HG03378 (cell line): Measurements from ENCODE around the gene FOXJ1.
"Not testable (repeated sequence)": the region's sequence is repeated elsewhere in the genome, so short reads cannot be mapped to it uniquely, and the experiment has no call there.

Experiments
- ATAC-seq: cut with Tn5 transposase; IDR thresholded peaks from one replicate; pipeline ENCODE4 v1.9.1; 2021; ENCODE audit warnings: mild to moderate bottlenecking, moderate library complexity; ENCODE audit not compliant: unreplicated experiment

FOXJ1 gene, protein sequence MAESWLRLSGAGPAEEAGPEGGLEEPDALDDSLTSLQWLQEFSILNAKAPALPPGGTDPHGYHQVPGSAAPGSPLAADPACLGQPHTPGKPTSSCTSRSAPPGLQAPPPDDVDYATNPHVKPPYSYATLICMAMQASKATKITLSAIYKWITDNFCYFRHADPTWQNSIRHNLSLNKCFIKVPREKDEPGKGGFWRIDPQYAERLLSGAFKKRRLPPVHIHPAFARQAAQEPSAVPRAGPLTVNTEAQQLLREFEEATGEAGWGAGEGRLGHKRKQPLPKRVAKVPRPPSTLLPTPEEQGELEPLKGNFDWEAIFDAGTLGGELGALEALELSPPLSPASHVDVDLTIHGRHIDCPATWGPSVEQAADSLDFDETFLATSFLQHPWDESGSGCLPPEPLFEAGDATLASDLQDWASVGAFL

GRCh38 chr17:76141212-76142038, at the start of gene FOXJ1:
Gene FOXJ1, minus strand, starts transcription at chr17:76141245. Its CDS starts 850 bp downstream, at chr17:76140395.
- ATAC-seq, result peak; percentile 65

DNA sequence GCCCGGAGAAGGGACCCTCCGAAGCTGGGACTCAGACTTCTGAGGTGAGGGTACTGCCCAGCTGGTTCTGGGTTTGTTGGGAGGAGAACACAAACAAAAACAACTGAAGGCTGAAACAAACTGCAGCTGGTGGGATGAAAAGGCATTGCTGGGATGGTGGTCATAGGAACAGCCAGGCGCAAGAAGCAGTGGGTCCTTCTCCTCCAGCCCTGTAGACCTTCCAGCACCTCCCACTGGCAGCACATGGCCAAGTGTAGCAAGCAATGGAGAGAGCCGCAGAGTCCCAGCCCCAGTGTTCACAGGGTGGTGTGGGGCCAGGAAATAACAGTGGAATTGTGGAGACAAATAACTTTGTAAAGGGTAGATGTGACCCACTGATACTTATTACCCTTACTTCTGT, 48.7 kb upstream of the FOXJ1 start:
- ATAC-seq, result no peak

DNA sequence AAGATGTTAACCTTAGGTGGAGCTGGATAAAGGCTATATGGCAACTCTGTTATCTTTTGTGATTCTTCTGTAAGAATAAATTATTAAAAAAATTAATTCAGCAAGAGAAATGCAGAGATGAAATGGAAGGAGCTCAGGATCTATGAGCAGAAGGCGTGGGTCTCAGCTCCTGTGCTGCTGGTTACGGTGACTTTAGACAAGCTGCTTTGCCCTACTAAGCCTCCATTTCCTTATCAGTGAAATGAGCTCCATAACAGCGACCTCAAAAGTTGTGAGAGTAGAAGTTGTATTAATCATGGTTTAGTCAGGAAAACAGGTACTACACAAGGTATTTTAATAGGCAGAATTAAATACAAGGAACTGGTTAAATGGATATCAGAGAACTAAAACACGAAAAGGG, 48.2 kb upstream of the FOXJ1 start:
- ATAC-seq, result no peak

GRCh38 chr17:76188213-76189016, 47.4 kb upstream of the FOXJ1 start:
- ATAC-seq, result no peak

DNA sequence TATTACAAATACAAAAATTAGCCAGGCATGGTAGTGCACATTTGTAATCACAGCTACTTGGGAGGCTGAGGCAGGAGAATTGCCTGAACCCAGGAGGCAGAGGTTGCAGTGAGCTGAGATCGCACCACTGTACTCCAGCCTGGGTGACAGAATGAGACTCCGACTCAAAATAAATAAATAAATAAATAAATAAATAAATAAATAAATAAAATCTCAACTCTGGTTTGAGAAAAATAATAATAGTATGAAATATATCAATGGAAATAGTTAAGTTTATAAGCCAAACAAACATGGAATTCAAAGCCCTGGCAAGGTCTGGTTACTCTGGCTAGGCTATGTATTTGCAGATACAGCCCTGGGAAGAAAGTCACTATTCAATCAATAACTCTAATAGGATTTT, 45.7 kb upstream of the FOXJ1 start:
- not testable (repeated sequence) for ATAC-seq

DNA sequence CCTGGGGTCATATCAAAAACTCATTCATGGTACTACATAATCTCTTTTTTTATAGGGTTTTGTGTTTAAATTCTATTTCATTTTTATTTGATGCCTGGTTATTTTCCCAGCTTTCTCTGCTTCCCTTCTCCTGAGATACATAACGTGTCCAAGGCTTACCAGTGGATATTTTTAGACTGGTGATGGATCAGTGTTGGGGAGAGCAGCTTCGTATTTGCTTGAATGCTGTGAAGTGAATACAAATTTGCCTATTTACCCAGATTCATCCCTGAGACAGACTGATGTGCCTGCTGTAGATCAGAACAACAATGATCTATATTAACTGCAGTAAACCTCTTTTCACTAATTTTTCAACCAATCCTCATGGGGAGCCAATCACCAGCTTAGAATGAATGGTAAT, 43.2 kb upstream of the FOXJ1 start:
- no peak for ATAC-seq

- peak; percentile 52 for ATAC-seq
These were observed 41.1 kb upstream of the FOXJ1 start for GRCh38 chr17:76182016-76182764.

GRCh38 chr17:76179496-76180467, 38.7 kb upstream of the FOXJ1 start:
- no peak for ATAC-seq

DNA sequence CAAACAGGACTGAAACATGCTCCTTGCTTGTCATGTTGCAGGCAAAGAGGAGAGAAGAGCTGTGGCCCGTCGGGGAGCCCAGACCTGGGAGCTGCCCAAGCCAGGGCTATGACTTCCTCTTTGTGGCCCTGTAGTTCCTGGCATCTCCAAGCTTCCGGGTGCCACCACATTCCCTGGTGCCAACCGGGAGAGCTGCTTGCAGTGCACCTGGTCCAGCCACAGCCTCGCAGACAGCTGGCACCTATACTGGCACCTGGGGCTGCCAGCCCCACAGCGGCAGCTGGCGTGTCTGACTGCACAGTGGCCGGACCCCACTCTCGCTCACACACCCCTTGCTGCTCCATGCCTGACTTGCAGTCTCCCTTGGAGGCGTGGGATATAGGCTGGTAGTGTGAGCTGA, 37.1 kb upstream of the FOXJ1 start:
- ATAC-seq, result no peak

DNA sequence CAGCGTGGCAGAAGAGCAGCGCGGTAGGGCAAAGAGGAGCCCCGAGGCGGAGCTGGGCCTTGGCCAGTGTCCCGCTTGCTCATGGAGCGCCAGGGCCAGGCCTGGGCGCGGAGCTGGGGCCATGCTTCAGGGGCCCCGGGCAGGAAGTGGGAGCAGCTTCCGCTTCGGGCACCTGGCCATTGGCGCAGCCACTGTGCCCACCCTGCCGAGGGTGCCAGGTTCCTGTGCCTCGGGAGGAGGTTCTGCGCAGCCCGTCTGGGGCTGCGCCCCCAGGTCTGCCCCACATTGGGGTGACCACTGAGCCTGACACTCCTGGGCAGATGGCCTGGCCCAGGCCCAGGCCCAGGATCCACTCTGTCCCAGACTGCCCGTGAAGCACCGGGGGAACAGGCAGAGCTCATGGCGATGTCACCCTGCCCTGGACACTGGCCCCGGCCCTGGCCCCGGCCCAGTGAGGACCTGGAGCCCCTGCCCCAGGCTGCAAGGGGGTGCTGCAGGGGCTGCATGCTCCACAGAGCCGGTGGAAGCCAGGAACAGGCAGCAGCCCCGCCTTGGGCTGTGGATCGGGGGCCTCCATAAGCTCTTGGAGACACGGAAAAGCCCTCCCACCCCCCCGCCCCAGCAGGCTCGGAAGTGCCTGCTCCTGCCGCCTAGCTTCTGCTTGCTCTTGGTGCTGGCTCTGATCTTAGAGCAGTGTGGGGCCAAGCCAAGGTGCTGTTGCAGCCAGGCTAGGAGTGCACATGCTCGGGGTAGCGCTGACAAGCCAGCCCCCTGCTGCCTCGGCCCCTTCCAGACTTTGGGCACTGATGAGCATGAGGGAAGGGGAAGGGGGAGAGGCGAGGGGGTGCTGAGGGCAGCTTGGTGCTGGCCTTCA, 35.9 kb upstream of the FOXJ1 start:
- no peak for ATAC-seq

GRCh38 chr17:76174037-76174436, 33.0 kb upstream of the FOXJ1 start:
- ATAC-seq, result no peak

DNA sequence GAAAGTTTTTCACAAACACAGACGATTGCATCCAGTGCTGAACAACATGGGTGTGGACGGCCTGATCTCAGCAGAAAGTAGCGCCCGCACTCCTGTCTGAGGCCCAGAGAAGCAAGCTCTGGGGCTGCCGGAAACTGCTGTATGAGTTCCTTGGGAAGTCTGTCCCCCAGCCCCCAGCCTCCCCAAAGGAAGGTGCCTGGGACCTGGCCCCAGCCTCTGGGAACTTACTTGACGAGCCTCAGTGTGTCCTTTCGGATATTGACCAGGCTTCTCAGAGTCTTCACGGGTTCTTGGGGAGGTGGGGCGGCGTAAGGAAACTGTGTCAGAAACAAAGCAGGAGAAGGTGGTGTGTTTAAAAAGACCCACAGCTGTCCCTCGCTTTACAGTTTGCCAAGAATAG, 32.4 kb upstream of the FOXJ1 start:
- no peak for ATAC-seq

GRCh38 chr17:76171706-76172105, 30.7 kb upstream of the FOXJ1 start:
- ATAC-seq, result no peak

- ATAC-seq, result no peak
These were observed 29.1 kb upstream of the FOXJ1 start for GRCh38 chr17:76170114-76170513.

- ATAC-seq, result no peak
These were observed 25.9 kb upstream of the FOXJ1 start for GRCh38 chr17:76166906-76167305.

- no peak for ATAC-seq
These were observed 25.1 kb upstream of the FOXJ1 start for GRCh38 chr17:76166168-76166567.

DNA sequence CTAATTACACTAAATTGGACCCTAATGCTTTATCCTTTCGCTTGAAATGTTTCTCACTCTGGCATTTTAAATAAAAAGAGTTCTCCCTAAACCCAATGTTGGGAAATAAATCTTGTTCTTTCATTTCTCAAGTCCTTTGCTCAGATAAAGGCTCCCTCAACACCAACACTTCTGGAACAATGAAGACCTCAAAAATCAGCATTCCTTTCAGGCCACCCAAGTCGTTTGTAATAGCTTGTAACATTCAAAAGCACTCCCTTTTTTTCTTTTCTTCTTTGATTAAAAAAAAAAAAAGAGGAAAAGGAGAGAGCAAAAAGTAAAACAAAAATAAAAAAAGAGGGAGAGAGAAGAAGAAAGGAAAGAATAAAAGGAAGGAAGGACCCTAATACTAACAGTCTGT, 23.3 kb upstream of the FOXJ1 start:
- ATAC-seq, result no peak

- no peak for ATAC-seq
These were observed 22.9 kb upstream of the FOXJ1 start for GRCh38 chr17:76163919-76164318.
